ENCODE measurements around the gene URAD.
"Not testable (repeated sequence)": the region's sequence is repeated elsewhere in the genome, so short reads cannot be mapped to it uniquely, and the experiment has no call there.

The URAD gene

DNA sequence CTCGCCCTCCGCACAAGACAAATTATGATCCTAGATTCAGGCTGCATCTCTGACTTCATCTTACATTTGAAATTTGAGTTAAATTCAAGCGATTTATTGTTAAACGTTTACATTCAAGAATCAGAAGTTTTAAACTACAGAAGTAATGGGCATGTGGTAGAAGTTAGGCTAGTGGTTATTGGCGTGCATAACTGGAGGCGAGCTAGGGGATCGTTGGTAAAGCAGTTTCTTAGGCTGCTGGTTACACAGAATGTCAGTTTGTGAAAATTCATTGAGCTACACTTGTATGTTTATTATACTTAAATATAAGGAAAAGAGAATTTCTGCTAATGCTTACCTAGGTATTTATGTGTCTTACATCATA, 18.6 kb downstream of the URAD start:
- no peak for DNase-seq

DNA sequence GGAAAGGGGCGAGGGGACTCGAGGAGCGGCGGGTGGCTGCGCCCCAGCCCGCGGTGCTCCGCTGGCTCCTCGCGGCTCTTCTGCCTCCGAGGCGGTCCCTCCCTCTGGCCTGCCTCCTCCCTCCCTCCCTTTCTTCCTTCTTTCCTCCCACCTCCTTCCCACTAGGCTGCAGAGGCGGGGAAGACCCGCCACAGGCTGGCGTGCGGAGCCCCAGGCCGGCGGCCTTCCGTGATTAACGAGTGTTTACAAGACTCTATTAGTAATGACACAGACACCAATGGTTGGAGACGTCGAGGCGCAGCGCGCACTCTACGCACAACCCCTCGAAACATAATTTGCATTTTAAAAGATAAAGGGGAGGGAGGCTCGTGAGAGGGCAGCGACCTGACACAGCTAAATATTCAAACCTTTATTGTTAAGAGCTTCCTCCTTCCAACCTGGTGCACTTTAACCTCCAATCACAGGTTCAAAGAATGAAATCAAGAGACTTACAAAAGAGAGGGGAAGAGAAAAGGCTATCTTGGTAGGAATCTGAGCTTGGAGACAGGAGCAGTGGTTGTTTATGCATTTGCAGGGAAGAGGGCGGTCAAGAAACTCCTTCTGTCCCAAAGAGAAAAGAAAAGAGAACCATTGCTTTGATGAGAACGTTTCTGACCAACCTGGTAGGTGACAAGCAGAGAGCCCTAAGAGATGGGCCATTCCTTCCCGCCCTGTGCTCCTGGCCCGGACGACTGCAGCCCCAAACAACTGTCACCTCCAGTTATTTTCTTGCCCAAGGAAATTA, 19.2 kb downstream of the URAD start, which contains the start of gene CDX2:
Gene CDX2, minus strand, starts transcription at position 234 of the 784 bp plus-strand sequence. CDS start 309 bp downstream, outside the sequence.
- DNase-seq, result no peak

DNA sequence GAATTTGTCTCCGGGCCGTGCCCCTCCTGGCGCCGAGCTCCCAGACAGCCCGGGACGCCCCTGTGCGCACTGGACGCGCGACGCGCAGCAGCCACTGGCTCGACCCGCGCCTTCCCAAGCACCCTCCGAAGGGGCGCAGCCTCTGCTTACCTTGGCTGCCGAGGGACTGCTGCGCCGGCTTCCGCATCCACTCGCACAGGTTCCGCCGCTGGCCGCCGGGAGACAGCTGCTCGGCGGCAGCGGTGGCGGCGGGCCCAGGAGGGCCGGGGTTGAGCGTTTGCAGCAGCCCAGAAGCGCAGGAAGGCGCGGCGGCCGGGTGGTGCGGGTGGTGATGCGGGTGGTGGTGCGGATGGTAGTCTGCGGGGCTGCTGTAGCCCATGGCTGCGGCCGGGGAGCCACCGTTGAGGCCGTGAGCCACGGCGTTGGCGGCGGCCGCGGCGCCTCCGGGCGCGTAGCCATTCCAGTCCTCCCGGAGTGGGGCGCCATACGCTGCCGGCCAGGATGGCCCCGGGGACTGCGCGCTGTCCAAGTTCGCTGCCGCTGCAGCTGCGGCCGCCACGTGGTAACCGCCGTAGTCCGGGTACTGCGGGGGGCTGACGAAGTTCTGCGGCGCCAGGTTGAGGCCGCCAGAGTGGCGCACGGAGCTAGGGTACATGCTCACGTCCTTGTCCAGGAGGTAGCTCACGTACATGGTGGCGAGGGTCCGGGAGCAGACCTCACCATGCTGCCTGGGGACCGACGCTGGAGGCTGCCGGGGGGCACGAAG, 20.0 kb downstream of the URAD start:
- DNase-seq, result no peak

DNA sequence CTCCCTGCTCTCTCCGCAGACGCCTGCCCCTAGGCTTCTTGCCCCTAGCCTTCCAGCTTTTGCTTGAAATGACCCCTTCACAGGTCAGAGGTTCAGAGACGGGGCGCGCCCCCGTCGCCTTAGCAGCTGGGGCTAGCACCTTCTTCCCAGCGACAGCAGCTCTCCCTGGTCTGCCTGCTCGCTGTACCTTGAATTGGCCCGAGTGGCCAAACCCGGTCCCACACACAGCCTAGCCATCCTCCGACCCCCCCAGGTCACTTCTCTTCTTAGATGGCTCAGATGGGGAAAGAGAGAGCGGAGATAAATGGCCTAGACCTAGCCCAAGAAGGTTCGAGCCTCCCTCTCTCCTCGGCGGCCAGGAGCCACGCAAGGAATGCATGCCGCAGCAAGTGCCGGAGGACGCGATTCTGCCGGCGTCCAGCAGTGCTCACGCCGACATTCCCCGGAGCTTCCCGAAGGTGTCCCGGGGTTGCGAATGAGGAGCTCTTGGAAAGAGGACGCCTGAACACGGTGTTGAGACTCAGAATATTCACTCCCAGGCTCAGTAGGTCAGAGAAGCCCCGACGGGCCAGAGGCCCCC, 20.7 kb downstream of the URAD start:
- DNase-seq, result no peak

DNA sequence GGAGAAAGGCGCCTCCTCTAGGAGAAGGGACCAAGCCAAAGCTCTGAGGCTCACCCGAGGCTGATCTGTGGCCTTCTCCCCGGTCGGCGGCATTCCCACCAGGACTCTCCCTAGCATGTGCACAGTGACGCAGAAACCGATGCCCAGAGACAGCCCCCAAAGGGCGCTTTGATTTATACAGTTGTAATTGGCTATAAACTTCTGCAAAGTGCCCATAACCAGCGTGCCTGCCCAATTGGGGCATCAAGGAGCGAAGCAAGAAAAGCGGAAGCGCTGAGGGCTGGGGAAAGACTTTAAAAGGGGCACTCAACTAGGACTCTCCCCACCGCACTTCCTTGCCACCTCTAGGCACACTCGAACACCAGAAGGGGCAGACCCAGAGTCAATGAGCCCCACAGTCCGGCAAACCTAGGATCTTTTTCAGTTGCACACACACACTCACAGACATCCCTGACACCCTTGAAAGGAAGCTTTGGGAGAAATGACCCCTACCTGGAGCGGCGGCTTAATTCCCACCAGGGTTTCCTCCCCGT, 21.2 kb downstream of the URAD start:
- DNase-seq, result no peak

DNA sequence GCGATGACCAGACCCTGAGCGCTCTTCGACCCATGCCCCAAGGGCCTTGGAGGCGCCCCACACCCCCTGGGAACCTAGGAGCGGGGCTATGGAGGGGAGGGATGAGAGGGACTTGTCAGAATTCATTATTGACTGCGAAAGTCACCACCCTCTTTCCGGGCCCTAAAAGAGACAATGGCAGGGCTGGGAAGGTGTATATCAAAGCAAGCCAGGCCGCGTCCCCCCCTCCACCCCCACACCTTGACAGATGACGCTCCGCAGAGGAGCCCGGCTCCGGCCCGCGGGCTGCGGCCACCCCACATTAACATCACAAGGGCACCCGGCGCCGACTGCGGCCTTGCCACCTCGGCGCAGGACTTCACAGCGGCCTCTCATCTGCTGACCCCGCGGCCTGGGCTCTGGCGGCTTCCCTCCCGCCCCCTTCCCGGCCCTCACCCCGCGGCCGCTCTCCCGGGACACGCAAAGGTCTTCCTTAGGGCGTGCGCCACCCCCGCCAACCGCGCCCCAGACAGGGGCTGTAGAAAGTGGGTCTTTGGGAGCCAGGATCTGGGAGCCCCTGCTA, 21.8 kb downstream of the URAD start:
- DNase-seq, result no peak

DNA sequence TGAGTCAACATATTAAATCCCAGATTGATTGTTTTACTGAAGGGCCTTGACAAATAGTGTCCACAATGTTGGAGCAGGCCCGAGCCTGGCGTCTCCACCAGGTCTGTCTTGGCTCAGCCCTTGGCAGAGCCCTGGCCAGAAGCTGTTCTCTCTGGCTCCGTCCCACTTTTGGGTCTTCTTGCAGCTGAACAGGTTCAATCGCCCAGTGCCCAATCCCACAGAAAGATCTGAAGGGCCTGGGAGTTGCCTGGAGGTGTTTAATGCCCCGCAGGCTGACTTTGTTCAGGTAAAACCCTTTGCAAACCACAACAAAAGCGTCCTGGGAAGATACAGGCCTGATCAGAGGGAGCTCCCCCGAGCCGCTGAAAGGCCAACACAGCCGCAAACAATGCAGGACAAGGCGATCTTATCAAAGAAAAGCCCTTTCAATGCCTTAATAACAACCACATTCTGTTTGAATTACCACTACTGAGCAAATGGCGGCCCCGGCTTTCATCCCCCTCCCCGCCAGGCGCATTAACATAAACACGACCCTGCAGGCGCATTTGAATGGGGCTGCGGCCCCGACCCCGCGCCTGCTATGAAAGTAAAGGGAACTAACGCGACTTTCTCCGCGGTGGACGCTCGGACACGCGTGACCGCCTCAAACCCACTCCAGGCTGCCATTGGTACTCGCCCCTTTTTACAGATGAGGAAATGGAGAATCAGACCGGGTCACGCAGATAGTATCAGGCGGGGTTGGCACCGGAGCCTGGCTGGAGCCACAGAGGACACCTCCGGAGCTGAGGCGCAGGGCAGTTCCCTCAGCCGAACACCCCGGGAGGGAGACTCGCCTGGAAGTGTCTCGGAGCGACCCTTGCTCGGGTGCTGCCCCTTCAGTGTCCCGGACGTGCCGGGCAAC, 22.5 kb downstream of the URAD start:
- DNase-seq, result no peak

DNA sequence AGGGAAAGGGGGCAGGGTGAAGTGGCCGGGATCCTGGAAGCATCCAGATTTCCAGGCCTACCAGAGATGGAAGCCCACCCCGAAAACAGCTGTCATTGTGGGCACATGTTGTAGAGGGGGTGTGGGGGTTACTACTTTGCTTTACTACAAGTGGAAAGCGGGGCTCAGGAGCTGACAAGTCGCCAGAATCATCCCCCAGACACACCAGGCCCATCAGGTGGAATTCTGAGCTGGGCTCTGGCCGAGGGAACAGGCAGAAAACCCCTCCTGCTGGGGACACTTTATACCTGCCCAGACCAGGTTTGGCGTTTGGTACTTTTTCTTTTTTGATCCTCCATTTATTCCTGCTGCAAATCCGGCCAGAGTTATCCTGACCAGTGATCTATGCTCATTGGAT, 23.2 kb downstream of the URAD start:
- DNase-seq, result no peak

DNA sequence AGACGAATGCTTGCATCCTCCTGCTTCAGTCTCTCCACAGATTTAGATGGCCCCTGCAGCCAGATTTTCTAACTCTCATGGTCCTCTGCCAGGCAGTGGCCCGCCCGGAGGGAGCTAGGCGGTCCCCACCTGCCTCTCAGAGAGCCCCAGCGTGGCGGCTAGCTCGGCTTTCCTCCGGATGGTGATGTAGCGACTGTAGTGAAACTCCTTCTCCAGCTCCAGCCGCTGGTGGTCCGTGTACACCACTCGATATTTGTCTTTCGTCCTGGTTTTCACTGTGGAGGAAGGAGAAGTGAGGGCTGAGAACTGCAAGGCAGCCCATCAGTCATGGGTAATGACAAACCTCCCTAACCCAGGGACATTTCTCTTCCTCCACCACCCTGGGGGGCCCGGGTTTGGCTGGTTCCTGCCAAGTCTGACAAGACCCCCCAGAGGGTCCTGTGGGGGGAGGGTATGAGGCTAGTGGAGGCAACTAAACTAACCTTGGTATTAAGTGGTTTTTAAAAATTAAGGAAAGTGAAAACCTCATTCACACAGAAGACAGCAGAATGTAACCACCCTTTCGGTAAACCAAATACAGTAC, 23.7 kb downstream of the URAD start:
- DNase-seq, result no peak

DNA sequence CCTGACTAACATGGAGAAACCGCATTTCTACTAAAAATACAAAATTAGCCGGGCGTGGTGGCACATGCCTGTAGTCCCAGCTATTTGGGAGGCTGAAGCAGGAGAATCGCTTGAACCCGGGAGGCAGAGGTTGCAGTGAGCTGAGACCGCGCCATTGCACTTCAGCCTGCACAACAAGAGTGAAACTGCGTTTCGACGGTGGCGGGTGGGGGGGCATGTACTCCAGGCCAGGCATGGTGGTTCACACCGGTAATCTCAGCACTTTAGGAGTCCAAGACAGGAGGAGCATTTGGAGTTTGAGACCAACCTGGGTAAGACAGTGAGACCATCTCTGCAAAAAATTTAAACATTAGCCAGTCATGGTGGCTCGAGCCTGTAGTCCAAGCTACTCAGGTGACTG, 24.3 kb downstream of the URAD start:
- not testable (repeated sequence) for DNase-seq

DNA sequence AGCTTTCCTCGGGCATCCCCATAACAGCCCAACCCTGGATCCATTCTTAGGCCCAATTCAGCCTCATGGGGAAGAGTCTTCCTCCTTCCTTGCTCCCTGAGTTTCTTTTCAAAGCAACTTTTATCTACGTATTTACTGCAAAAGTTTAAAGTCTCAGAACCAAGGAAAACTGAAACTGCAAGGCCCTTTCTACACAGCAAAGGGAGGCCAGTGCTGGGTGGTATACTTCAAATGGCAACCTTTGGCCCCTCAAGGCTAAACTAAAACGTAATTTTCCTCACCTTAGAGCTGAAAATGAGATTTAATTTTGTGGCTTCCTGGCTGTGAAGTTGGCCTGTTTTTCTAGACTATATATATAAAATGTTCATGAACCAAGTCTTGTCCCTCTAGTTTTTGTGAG, 25.0 kb downstream of the URAD start:
- DNase-seq, result no peak

DNA sequence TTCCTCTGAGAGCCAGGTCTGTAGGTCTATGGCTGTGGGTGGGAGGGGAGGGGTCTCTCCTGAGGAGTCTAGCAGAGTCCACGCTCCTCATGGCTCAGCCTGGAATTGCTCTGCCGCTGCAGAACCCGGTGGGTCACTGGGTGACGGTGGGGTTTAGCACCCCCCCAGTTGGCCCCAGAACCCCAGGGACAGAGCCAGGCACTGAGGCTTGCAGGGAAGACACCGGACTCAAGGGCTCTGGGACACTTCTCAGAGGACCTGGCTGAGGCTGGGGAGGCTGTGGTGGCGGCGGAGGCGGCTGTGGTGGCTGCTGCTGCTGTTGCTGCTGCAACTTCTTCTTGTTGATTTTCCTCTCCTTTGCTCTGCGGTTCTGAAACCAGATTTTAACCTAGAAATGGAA, 25.5 kb downstream of the URAD start:
- DNase-seq, result no peak

DNA sequence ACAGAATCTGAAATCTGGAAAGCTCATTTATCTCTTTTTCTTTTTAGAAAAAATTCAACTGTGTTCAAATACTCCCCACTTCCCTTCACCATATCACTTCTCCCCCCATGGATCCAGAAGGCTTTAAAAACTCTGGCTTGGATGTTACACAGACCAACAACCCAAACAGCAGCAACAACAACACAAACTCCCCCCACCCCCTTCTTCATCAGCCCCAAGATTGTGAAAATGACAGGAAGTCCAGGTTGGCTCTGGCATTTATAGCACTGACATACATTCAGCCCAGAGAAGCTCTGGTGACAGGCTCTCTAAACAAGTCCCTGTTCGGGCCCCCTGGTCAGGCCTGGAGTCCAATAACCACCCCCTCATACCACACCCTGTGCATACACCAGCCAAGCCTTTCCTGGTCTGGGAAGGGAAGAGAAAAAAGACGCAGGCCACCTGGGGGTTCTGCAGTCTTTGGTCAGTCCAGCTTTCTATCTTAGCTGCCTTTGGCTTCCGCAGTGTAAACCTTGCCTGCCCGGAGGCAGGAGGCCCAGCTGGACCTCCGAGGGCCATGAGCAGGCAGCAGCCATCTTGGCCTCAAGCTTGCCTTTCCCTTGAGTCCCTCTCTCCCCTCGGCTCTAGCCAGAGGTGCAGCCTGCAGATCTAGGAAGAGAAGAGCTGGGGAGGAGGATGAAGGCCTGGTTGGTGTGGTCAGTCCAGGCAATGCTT, 26.2 kb downstream of the URAD start:
- no peak for DNase-seq

DNA sequence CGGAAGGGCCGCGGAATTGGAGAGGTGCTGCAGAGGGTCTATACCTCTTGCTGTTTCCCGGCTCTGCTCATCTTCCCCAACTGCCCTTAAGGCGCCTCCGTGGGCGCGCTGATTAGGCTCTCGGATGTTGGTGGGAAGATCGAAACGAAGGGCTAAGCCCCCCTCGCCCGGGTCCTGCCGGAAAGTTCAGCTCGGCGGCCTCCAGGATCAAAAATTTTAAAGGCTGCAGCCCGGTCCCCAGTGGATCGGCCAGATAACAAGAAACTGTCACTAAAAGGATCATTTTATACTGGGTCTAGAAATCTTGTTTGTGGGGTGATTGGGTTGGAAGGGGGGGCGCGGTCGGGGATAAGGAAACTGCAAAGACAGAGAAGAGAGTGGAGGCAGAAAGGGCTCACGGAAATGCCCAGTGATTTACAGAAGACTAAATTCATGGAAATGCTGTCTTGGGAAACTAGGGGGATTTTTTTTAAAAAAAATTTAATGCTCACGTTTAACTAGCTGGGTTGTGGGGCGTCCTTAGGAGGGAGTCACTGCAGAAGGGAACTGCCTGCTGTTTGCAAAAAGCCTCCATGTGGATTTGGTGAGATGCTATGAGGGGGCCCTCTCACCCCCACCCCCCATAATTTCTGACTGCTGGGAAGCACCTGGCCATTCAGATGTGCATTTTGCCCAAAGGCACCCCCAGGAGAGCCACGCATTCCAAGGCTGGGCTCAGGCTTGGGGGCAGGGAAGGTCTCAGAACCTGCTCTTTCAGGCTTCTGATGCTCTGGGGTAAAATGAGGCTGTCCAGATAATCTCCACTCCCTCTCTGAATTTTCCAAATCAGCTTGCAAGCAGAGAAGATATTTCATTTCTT, 27.0 kb downstream of the URAD start:
- DNase-seq, result no peak

DNA sequence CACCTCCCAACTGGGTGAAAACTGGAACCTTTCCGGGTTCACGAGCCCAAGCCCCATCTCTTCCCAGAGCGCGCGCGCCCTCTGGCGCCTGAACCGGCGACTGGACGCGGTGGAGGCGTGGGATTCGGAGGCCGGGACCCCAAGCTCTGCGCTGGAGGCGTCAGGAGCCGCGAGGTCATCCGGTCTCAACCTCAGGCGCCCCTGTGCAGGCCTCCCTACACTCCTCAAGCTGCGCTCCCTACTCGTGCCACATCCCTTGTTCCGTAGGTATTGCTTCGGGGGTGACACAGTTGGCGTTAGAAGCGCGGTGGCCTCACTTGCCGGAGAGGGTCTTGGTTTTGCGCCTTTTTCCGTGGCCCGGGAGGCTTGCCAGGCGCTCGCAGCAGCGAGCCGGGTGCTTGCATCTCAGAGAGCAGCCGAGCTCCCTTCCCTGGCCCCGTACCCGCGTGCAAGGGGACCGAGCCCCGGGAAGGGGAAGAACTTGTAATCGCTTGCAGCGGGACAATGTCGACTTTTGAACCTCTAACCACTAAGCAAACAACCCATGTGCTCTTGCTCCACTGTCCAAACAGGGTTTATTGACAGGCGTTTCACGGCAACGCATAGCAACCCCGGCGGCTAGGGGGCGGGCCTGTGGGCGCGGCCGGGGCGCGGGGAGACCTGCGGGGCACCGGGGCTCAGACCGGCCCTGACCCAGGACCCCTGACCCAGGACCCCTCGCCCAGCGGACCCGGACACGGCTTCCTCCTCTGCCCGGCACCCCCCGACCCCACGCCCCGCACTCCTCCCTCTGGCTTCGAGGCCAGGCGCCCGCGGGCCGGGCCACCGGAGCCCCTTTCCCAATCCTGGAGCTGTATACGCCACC, 27.9 kb downstream of the URAD start:
- DNase-seq, result peak in 1 of 14 donors; percentile 5

DNA sequence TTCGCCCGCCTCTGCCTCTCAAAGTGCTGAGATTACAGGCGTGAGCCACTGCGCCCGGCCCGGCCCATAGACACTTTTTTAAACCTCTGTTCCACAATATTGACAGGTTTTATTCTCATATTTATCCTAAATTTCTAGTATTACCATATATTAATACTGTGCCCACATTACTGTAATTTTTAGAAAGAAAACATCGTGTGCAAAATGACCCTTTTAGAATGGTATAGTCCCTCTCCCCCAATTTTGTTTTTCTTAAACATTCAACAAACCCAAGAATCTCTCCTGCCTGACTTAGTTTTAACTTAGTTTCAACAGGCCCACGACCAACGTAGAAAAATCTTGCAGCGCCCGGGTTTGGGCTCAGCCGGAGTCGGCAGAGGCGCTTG, 28.5 kb downstream of the URAD start:
- no peak for DNase-seq

DNA sequence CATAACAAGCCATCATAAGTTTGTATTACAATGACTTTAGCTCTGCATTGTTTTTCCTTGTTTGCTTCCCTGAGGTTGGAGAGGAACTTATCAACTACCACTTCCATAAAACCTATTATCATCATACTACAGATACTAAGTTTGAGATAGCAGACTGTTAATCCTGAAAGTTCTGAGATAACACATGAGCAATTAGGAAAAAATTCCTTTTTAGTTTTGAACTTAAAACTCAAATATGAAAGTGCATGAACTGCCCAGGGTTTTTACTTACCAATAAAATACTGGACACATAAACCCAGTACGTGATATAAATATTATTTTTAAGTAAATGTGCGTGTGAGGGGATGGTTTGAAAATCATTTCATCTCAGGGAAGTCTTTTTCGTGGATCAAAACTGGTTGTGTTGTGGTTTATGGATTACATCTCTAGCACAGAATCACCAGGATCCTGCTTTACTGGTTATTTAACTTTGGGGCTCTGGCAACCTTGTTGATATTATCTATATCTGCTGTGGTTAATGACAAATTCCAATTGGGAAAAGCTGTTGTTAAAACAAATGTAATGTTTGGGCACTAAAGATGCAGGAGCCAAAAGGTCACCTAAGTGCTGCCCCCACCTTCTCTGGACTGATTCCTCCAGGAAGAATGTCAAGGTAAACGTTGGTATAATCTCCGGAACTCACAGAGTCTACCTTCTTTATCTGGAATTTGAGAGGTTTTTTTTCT, 31.8 kb downstream of the URAD start:
- no peak for DNase-seq

DNA sequence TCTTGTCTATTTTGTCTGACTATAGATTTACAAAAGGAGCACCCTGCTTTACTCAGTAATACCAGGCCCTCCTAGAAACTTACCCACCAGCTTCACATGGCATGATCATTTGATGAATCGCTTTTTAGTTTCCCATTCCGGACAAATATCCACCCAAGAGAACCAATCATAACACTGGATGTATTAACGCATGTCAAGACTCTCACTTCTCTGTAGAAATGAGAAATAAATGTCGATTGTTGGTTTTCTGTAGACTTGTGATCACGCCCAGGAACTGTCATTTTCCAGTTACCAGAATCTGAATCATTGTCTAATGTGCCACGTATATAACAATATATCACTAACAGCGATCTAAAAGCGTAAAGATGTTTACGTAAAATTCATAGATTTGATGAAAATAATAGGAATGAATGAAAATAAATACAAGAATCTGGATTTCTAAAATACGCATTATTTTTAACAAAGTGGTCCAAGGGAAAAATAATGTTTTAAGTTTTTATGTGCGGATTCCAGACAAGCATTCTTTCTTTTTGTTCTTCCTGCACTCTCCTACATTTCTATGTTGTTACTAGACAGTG, 33.4 kb downstream of the URAD start:
- no peak for DNase-seq

Data from C1 segment of cervical spinal cord (tissue), 14 donors.